ENCODE data around the gene EIF4G1. TPM values are rescaled to one million over a fixed set of nuclear protein-coding genes. Genes with fewer than 3 reads are reported as not detected.
"Not testable (repeated sequence)": the region's sequence is repeated elsewhere in the genome, so short reads cannot be mapped to it uniquely, and the experiment has no call there.

EIF4G1 gene
- 66.9 and 80.0 TPM in 2 replicates for polyA plus RNA-seq
- 90.1 and 101 TPM in 2 replicates for polyA minus RNA-seq

GRCh38 chr3:184314363-184314699, at the start of gene EIF4G1:
Gene EIF4G1 (plus strand): TSS chr3:184314606. CDS start chr3:184315797, 1,191 bp downstream.
- H3K4me3 ChIP-seq (ENCODE audit: low read length) = peak within 1 kb of the TSS; percentile 87
- peak within 1 kb of the TSS; percentile 89 for H3K4me2 ChIP-seq (ENCODE audit: low read length)
- H3K9me3 ChIP-seq (ENCODE audit: low read length) = no peaks in the 10 kb centered on the region
- H3K9me2 ChIP-seq (ENCODE audit: insufficient read depth, low read length) = no peaks in the 10 kb centered on the region
- H2AFZ ChIP-seq (ENCODE audit: low read depth, low read length) = peak within 1 kb of the TSS; percentile 60
- no peaks in the 10 kb centered on the region for H3K36me3 ChIP-seq (ENCODE audit: insufficient read depth, low read length)
- no peaks in the 10 kb centered on the region for H3F3A ChIP-seq (ENCODE audit: insufficient read depth, low read length, poor library complexity, severe bottlenecking)
- peaks cover 31% of the 10 kb centered on the region for H3K79me2 ChIP-seq (replicated peaks; ENCODE audit: insufficient read depth, low read length)
- H4K20me1 ChIP-seq (ENCODE audit: insufficient read depth) = no peaks in the 10 kb centered on the region
- peak within 1 kb of the TSS; percentile 81 for H3K9ac ChIP-seq (ENCODE audit: low read length)
- TF ChIP-seq EZH2 (IDR thresholded peaks at IDR 0.05; ENCODE audit: borderline replicate concordance, insufficient read depth, low read length, poor library complexity, severe bottlenecking) (no peak), MXI1 (conservative IDR thresholded peaks at IDR 0.05; ENCODE audit: poor library complexity, severe bottlenecking) (peak; percentile 39), POLR2AphosphoS5 (IDR thresholded peaks at IDR 0.05) (peak; percentile 80), RAD21 (conservative IDR thresholded peaks at IDR 0.05) (no peak)
- TF ChIP-seq, protein P1, sequence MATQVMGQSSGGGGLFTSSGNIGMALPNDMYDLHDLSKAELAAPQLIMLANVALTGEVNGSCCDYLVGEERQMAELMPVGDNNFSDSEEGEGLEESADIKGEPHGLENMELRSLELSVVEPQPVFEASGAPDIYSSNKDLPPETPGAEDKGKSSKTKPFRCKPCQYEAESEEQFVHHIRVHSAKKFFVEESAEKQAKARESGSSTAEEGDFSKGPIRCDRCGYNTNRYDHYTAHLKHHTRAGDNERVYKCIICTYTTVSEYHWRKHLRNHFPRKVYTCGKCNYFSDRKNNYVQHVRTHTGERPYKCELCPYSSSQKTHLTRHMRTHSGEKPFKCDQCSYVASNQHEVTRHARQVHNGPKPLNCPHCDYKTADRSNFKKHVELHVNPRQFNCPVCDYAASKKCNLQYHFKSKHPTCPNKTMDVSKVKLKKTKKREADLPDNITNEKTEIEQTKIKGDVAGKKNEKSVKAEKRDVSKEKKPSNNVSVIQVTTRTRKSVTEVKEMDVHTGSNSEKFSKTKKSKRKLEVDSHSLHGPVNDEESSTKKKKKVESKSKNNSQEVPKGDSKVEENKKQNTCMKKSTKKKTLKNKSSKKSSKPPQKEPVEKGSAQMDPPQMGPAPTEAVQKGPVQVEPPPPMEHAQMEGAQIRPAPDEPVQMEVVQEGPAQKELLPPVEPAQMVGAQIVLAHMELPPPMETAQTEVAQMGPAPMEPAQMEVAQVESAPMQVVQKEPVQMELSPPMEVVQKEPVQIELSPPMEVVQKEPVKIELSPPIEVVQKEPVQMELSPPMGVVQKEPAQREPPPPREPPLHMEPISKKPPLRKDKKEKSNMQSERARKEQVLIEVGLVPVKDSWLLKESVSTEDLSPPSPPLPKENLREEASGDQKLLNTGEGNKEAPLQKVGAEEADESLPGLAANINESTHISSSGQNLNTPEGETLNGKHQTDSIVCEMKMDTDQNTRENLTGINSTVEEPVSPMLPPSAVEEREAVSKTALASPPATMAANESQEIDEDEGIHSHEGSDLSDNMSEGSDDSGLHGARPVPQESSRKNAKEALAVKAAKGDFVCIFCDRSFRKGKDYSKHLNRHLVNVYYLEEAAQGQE (IDR thresholded peaks at IDR 0.05; ENCODE audit: borderline replicate concordance) = peak; percentile 38
- peak within 1 kb of the TSS; percentile 62 for H3K27ac ChIP-seq (ENCODE audit: low read length)
- no peaks in the 10 kb centered on the region for H3K27me3 ChIP-seq (ENCODE audit: insufficient read depth, low read depth, low read length)

DNA sequence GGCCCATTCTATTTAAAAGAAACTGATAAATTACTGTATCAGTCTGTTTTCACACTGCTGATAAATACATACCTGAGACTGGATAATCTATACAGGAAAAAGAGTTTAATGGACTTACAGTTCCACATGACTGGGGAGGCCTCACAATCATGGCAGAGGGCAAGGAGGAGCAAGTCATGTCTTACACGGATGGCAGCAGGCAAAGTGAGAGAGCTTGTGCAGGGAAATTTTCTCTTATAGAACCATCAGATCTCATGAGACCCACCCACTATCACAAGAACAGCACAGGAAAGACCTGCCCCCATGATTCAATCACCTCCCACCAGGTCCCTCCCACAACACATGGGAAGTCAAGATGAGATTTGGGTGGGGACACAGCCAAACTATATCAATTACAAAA, 47.2 kb upstream of the EIF4G1 start:
- not testable (repeated sequence) for H3F3A ChIP-seq (ENCODE audit: insufficient read depth, low read length, poor library complexity, severe bottlenecking); H4K20me1 ChIP-seq (ENCODE audit: insufficient read depth); H3K4me3 ChIP-seq (ENCODE audit: low read length); H3K79me2 ChIP-seq (replicated peaks; ENCODE audit: insufficient read depth, low read length); H3K27ac ChIP-seq (ENCODE audit: low read length); H3K9ac ChIP-seq (ENCODE audit: low read length); H3K9me3 ChIP-seq (ENCODE audit: low read length); H3K9me2 ChIP-seq (ENCODE audit: insufficient read depth, low read length); H2AFZ ChIP-seq (ENCODE audit: low read depth, low read length); H3K36me3 ChIP-seq (ENCODE audit: insufficient read depth, low read length); H3K4me2 ChIP-seq (ENCODE audit: low read length)
- peaks cover 13% of the 10 kb centered on the region for H3K27me3 ChIP-seq (ENCODE audit: insufficient read depth, low read depth, low read length)

DNA sequence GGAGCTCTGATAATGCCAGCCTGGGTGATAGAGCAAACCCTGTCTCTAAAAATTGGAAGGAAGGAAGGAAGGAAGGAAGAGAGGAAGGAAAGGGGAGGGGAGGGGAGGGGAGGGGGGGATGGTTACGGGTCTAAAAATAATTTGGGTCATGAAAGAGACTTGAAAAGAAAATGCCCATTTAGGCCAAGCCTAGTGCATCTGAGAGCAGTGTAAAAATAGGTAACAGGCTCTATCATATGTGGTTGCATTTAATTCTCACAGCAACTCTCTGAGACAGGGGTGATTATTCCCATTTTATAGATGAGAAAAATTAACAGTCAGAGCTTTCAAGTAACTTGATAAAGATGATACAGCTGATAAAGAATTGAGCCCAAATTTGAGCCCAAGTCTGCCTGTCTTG, 42.1 kb upstream of the EIF4G1 start:
- Histone ChIP-seq H3F3A (ENCODE audit: insufficient read depth, low read length, poor library complexity, severe bottlenecking) (no peaks in the 10 kb centered on the region), H3K9me2 (ENCODE audit: insufficient read depth, low read length) (no peaks in the 10 kb centered on the region), H3K9ac (ENCODE audit: low read length) (no peak overlapping the region), H3K9me3 (ENCODE audit: low read length) (no peaks in the 10 kb centered on the region), H2AFZ (ENCODE audit: low read depth, low read length) (no peak overlapping the region), H3K4me3 (ENCODE audit: low read length) (no peak overlapping the region), H3K79me2 (replicated peaks; ENCODE audit: insufficient read depth, low read length) (no peaks in the 10 kb centered on the region), H4K20me1 (ENCODE audit: insufficient read depth) (no peaks in the 10 kb centered on the region), H3K27ac (ENCODE audit: low read length) (no peak overlapping the region), H3K36me3 (ENCODE audit: insufficient read depth, low read length) (no peaks in the 10 kb centered on the region), H3K4me2 (ENCODE audit: low read length) (no peak overlapping the region), H3K27me3 (ENCODE audit: insufficient read depth, low read depth, low read length) (peaks cover 26% of the 10 kb centered on the region)
- TF ChIP-seq, protein P2, sequence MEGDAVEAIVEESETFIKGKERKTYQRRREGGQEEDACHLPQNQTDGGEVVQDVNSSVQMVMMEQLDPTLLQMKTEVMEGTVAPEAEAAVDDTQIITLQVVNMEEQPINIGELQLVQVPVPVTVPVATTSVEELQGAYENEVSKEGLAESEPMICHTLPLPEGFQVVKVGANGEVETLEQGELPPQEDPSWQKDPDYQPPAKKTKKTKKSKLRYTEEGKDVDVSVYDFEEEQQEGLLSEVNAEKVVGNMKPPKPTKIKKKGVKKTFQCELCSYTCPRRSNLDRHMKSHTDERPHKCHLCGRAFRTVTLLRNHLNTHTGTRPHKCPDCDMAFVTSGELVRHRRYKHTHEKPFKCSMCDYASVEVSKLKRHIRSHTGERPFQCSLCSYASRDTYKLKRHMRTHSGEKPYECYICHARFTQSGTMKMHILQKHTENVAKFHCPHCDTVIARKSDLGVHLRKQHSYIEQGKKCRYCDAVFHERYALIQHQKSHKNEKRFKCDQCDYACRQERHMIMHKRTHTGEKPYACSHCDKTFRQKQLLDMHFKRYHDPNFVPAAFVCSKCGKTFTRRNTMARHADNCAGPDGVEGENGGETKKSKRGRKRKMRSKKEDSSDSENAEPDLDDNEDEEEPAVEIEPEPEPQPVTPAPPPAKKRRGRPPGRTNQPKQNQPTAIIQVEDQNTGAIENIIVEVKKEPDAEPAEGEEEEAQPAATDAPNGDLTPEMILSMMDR (IDR thresholded peaks at IDR 0.05; ENCODE audit: poor library complexity, severe bottlenecking) = no peak
- no peak for TF ChIP-seq TAF1 (IDR thresholded peaks at IDR 0.05; ENCODE audit: low read depth)
- TF ChIP-seq EZH2 (IDR thresholded peaks at IDR 0.05; ENCODE audit: borderline replicate concordance, insufficient read depth, low read length, poor library complexity, severe bottlenecking) = no peak
- TF ChIP-seq, protein P1 (IDR thresholded peaks at IDR 0.05; ENCODE audit: borderline replicate concordance) = no peak
- no peak for TF ChIP-seq MXI1 (conservative IDR thresholded peaks at IDR 0.05; ENCODE audit: poor library complexity, severe bottlenecking)
- no peak for TF ChIP-seq EP300 (conservative IDR thresholded peaks at IDR 0.05; ENCODE audit: poor library complexity, severe bottlenecking)
- TF ChIP-seq POLR2AphosphoS5 (IDR thresholded peaks at IDR 0.05) = no peak
- TF ChIP-seq RAD21 (conservative IDR thresholded peaks at IDR 0.05) = no peak
- TF ChIP-seq SMC3 (conservative IDR thresholded peaks at IDR 0.05; ENCODE audit: poor library complexity) = no peak

Measured in neural cell (in vitro differentiated cells).